SH-SY5Y (cell line): ENCODE measurements around the gene MRPS27.

Experiments used
- GATA2 ChIP-seq: IDR thresholded peaks from 2 replicates; pipeline ENCODE4 v1.6.1; 2011; ENCODE audit warnings: mild to moderate bottlenecking, low read depth, low read length
- GATA3 ChIP-seq: IDR thresholded peaks from 2 replicates; pipeline ENCODE4 v1.6.1; 2011; ENCODE audit warnings: low read depth, mild to moderate bottlenecking, low read length, moderate library complexity

DNA sequence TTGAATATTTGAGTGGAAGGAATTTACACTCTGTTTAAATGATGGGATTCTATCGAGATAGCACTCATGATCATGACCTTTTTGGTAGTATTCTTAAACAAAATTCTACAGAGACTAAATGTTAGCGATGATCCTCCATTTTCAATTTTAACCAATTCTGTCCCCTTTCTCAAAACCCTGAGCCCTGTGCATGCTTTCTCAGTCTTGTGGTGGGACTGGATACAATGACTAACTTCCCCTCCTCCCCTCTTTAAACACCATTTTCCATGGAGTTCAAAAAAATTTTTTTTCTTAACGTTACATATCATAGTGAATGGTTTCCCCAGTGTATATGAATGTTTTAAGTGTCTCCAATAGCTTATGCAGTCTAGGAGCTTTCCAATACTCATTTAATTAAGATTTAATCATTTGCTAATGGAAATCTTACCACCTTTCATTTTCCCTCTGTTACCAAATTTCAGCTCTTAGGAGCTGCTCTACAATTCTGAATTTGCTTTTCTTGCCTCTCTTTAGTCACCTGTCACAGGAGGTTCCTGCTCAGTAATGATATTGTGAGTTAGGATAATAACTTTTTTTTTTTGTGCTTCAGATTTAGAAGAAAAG, 111.6 kb downstream of the MRPS27 start:
- TF ChIP-seq GATA2 = no peak
- no peak for TF ChIP-seq GATA3
